ENCODE data around the gene PTPN23.

Gene PTPN23

DNA sequence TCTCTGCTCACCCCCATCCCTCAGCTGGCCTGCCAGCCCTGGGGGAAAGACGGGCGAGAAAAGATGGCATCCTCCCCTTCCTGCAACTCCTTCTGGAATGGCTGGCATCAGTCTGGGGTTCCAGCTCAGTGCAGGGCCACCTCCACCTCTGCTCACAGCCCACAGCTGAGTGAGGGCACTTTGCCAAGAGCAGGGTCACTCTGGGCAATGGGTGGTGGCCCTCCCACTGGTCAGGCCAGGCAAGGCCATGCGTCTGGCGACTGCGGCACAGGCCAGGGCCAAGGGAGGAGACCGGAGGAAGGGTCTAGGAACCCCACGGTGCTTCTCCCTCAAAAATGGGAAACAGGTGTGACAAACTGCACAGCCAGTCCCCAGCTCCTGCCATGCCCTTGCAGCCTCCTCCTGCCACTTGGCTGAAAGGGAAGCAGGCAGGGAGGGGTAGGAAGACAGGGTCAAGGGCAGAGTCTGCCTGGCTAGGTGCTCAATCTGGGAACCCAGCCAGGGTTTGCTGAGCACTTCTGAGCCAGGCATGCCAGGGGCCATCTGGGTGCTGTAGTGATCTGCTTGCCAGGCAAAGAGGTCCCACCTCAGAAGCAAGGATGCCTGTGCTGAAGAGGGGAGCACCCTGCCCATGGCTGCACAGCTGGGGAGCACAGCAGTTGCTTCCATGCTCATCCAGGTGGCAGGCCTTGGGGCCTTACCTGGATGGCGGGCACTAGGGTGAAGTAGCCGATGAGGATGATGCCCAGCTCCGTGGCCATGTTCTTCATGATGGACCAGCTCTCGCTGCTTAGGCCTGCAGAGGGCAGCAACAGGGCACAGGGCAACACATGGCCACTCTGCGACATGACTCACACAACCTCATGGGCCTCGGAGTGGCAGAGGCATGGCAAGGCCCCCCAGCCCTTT lies 41.2 kb downstream of the PTPN23 start:
- DNase-seq: peak in 1 of 2 experiments; percentile 23

DNA sequence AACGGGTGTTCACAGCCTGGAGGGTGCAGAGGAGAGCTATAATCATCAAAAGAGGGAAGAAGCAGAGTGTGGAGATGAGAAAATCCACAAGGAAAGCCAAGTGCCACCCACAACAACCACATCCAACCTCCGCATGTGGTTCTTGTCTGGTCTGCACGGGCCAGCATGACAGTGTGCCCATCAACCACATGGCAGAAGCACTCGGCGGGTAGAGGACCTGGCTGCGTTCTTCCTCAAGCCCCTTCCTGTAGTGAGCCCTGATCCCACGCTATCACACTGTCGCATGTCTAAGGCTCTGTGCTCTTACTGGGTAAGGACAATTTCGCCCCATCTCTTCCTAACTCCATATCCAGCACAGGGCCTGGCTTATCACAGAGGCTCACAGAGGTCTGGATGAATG lies 41.9 kb downstream of the PTPN23 start:
- DNase-seq: no peak

DNA sequence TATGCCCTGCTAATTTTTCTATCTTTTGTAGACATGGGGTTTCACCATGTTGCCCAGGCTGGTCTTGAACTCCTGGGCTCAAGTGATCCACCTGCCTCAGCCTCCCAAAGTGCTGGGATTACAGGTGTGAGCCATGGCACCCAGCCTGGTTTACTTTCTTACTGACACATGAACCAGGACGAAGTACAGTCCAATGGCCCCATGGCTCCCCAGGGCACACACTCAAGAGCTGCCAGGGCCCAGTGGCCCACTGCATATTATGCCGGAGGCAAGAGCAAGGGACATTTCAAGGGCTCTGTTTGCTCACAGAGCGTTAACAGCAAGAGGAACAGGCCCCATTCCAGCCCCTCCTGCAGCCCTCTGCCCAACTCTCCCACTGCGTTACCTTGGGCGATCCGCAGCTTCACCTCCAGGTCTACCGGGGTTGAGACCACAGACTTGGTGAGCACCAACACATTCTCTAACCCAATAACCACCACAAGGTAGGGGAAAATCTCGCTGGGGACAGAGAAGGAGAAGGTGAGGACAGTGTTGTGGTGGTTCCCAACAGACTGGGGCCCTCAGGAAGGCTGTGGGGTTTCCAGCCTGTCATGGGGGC lies 42.8 kb downstream of the PTPN23 start:
- no peak for DNase-seq

DNA sequence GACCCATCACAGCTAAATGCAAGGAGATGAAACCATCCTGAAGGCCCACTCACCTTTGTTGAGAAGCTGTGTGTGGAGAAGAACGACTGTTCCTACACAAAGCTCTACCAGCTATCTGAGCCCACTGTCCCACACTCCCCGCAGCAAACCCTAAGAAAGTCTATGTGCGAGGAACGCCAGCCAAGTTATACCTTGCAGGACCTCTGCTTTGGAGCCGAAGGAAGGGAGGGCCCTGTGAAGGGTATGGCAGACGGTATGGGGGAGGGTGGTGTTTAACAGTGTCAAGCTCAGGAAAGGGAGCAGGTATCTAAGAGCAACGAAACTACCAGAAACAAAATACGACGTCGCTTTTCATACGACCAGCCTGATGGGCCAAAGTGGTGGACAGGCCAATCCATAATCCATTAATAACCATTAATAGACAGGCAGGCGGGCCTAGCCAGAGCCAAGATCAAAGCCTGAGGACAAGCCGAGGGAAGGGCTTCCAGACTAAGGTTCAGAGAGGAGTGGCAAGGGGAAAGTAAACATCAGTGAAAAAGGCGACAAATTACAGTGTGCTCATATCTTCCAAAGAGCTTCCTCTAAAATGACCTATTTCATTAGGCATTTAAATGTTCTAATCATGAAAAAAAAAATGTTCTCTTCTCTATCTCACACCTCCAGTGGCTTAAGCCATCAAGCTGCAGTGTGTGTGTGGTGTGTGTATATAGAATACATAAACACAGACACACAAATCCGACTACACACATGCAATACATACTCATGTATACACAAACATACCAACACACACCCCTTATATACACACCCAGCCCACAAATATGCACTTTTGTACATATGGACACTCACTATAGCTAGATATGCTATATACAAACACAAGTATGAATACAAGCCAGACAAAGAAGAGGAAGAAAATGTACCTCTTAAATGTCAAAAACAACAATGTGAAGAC lies 43.9 kb downstream of the PTPN23 start:
- no peak for DNase-seq

DNA sequence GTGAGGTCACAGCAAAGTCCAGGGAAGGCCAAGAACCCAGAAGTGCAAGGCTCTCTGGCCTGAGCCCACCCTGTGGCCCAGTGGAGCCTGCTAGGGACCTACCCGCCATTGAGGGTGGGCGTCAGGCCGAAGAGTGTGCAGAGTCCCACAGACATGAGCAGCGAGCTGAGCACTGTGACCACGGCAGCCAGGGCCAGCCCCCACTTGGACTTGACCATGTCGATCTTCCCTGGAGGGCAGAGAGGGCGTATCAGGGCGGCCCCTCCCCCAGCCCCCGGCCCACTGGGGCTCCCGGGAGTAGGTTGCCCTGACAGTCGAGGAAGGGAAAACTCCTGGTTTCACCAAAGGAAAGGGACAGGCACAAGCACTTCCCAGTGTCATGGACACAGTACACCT lies 44.6 kb downstream of the PTPN23 start:
- no peak for DNase-seq

DNA sequence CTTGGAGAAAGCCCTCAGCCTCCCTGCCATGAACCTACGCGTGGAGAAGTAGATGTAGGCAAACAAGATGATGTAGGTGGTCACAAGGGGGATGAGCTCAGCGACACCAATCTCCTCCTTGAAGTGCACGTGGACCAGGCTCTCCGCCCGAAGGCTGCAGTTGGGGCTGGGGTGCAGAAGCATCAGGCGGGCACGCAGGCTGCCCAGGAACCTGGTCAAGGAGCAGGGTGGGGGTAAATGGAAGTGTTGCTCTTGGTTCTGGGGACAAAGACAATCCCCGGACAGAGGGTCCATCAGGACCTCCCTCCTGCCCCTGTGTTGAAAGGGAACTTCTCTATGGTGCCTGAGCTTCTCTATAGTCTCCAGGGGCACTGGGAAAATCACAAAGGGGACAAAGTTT lies 45.1 kb downstream of the PTPN23 start:
- no peak for DNase-seq

DNA sequence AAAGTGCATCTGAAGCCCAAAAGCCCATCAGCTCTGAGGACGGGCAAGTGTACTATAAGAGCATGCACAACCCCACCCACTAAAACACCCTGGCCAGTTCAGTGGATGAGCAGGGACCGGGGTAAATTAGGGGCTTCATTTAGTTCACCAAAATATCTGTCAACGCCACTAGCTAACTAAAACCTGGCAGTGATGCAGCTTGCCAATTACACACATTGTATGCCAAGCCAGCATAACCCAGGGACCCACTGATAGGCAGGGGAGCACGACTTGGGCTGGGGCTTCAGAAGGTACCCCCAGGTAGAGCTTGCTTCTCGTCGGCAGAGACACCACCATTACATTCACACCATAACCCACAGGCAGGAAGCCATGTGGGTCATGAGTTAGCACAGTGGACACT lies 47.0 kb downstream of the PTPN23 start:
- no peak for DNase-seq

DNA sequence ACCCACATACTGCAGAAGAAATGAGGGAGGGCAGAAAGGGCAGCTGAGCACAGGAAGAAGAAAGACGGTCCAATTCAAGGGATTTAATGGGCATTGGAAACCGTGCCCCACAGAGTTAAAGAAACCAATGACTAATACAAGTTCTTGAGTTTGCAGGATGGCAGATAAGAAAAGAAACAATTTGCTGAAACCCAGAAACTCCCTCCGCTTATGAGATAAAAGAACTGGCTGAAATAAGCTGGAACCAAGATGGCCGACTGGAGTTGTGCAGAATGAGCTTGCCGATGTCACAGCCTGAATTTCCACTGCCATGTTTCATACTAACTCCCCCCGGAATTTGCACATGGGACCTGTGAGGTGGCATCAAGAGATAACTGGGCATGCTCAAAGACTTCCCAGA lies 47.8 kb downstream of the PTPN23 start:
- no peak for DNase-seq

DNA sequence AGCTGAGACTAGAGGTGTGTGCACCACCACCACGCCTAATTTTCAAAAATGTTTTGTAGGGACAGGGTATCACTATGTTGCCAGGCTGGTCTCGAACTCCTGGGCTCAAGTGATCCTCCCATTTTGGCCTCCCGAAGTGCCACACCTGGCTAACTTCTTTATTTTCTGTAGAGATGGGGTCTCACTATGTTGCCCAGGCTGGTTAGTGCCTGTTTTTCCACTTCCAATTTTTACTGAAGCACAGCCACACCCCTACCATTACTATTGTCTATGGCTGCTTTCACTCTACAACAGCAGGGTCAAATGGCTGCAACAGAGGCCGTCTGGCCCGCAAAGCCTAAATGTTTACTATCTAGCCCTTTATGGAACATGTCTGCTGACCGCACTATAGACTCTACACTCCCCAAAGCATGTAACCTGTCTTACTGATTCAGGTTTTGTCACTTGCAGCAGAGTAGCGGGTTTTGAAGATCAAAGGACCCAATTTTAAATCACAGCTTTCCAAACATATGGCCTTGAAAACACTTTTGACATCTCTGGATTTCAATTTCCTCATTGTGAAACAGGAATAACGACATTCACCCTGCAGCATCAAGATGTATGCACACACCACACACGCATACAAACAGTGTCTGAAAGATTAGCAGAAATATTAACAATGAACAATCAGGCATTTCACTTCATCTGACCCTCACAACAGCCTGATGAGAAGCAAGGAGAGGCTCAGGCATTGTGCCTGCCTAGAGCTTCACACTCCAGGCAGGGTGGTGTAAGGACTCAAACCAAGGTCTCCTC lies 48.9 kb downstream of the PTPN23 start:
- no peak for DNase-seq

DNA sequence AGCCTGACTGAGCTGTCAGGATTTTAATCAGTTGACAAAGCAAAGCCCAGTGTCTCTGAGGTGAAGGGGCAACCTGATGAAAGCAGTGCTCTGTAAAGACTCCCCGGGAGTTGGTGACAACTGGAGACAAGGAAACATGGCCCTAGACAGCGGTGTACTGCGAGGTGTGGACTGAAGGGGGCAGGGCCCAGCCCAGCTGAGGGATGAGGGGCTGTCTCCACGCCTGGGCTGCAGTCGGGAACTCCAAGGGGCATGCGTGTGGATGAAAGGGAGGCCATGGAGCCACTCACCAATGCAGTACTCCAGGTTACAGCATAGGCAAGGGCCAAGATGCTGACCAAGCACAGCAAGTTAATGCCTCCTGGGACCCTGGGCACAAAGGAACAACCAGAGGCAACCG lies 49.8 kb downstream of the PTPN23 start:
- DNase-seq: no peak

DNA sequence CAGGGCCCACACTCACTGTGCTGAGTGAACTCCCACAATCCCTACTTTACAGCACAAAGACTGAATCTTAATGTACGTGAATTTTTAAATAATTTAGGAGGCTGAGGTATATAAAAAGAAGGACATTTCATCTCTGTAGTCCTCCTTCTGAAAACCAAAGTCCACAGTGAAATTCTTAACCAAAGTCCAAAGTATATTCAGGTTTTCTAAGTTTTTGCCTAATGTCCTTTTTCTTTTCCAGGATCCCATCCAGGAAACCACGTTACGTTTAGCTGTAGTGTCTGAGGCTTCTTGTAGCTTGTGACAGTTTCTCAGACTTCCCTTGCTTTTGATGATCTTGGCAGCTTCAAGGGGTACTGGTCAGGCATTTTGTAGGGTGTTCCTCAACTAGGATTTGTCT lies 50.4 kb downstream of the PTPN23 start:
- DNase-seq: no peak

DNA sequence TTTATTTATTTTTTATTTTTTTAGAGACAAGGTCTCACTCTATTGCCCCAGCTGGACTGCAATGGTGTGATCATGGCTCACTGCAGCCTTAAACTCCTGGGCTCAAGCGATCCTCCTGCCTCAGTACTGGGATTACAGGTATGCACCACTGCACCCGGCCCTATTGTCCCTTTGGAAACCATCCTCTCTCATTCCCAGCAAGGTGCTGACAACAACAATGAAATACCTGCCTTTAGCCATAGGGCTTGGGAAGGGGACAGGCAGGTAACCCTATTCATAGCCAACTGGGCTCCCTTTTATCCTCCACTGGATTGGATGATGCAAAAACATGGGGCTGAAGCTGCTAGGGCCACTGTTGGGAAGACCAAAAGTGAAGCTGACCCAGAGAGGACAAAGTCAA lies 51.9 kb downstream of the PTPN23 start:
- no peak for DNase-seq

DNA sequence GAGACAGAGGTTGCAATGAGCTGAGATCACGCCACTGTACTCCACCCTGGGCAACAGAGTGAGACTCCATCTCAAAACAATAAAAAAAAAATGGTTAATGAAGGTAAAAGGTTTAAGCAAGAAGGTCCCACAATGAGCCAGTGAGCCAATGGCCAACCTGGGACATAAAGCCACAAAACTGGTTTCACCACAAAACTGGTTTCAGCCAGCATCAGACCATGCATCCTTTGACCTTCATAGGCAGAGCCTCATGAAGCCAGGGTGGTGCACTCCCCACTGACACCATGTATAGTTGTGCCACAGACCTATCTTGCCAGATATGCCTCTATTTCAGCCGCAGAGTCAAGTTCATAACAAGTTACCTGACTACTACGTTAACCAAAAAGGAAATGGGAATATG lies 53.0 kb downstream of the PTPN23 start:
- no peak for DNase-seq

DNA sequence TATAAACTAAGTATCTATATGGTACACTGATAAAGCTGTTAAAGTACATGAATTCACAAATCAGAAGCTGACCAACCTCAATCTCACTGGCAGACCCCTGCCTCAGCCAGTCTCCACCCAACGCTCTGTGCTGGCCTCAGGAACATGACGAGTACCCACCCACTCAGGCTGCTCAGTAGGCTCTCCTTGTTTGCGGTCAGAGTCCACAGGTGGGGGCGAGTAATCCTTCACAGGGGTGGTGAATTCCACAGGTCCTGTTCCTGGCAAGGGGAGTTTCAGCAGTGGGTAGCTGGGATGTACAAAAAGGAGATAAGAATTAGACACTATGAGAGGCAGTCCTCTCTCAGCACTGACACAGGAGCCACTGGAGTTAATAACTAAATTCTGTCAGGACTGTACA lies 54.0 kb downstream of the PTPN23 start:
- no peak for DNase-seq

DNA sequence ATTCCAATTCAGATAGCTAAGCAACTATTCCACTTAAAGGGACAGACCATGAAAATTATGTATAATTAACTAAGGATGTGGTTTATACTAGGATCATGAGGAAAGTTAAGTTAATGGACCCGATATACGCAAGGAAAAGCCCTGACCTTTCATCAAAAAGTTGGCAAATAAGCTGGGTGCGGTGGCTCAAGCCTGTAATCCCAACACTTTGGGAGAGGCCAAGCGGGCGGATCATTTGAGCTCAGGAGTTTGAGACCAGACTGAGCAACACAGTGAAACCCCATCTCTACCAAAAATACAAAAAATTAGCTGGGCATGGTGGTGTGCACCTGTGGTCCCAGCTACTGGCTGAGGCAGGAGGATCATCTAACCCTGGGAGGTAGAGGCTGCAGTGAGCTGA lies 55.4 kb downstream of the PTPN23 start:
- DNase-seq: no peak

DNA sequence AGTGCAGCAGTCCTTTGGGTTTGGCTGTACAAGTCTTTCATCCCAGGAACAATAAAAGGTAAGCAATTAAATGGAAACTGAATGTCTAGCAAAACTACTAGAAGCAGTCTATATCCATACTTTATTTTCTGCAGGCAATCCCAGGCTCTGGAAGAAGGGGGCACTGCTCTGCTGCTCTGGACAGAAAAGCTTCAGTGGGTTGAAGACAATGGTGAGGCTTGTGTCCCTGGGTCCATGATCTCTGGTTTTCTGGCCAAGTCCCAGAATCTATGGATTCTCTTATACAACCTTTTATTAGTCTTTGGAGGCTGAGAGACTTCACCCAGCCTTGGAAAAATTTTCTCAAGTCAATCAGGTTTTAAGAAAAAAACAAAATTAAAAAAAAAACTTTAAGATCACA lies 59.3 kb downstream of the PTPN23 start:
- no peak for DNase-seq

DNA sequence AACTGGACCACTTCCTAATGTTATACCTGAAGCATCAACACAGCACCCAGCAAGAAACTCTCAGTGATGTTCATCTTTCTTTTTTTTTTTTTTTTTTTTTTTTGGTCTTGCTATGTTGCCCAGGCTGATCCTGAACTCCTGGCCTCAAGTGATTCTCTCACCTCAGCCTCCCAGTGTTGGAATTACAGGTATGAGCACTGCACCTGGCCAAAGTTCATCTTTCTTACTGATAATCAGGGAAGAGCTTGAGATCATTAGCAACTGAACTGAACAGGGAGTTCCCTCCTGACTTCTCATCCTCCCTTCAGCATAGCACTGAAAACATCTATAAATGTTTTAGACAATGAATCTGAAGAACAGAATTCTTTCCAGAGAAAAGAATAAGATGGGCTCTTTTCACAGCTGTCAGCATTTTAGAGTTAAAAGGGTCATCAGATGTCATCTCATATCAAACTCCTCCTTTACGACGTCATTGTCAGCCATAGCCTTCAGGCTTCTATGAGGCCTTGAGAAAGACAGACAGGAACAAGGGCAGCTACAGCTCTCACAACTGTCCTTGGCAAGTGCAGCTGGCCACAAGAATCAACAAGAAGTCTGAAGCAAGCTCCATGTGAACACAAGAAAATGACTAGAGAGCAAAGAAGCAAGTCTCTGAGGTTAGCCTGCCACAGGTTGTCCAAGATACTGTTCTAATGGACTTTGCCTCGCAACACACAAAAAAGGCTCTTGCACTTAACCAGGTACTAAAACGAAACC lies 61.2 kb downstream of the PTPN23 start:
- no peak for DNase-seq

DNA sequence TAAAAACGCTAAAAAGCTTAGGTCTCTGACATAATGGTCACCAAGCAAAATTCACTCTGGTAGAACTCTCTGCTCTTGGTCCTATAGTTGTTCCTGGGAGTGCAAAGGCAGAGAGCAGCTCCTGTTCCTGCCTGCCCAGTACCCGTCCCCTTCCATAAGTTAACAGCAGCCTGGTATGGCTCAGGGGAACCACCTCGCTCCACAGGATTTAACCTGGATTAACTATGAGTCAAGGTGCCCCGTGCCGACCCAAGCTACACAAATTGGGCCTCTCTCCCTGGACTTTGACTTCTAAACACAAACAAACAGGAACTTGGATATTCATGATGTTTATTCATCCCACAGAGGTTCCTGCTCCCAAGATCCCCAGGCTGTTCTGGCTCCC lies 62.8 kb downstream of the PTPN23 start:
- no peak for DNase-seq

DNA sequence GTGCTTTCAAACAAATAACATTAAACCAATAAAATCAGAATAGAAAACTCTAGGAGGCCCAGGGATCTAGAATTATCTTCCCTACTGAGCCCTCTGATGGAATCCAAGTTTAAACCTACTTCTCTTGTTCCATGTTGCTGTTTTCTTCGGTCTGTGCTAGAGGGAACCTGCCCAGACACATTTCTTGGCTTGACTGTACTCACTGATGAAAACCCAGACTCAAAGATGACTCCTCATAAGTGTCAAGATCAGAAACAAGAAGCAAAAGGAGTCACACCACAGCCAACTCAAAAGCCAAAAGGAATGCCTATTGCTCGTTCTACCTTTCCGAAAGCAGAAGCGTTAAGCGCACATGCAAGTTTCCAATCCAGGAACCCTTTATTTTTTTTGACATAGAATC lies 63.3 kb downstream of the PTPN23 start:
- DNase-seq: no peak

DNA sequence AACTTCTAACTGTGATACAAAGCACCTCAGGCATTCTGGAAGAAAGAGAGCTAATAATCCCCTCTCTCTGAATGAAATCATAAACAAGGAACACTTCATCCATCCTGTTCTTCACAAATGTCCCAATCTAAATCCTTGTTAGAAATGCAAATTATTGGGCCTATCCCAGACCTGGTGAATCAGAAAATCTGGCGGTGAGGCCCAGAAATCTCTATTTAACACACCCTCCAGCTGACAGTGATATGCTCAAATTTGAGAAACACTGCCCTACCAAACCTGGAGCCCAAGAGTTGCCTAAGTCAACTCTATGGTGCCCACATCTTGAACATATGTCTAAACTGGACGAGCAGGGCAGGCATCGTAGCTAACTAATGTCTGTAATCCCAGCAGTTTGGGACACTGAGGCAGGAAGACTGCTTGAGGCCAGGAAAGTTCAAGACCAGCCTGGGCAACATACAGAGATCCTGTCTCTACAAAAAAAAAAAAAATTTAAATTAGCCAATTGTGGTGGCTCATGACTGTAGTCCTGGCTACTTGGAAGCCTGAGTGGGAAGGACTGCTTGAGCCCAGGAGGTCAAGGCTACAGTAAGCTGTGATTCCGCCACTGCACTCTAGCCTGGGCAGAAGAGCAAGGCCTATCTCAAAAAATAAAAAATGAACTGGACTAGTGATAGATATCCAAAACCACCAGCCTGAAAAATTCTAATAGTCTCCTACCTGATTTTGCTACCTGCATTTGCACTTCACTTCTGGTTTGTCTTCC lies 71.8 kb downstream of the PTPN23 start:
- DNase-seq: no peak

DNA sequence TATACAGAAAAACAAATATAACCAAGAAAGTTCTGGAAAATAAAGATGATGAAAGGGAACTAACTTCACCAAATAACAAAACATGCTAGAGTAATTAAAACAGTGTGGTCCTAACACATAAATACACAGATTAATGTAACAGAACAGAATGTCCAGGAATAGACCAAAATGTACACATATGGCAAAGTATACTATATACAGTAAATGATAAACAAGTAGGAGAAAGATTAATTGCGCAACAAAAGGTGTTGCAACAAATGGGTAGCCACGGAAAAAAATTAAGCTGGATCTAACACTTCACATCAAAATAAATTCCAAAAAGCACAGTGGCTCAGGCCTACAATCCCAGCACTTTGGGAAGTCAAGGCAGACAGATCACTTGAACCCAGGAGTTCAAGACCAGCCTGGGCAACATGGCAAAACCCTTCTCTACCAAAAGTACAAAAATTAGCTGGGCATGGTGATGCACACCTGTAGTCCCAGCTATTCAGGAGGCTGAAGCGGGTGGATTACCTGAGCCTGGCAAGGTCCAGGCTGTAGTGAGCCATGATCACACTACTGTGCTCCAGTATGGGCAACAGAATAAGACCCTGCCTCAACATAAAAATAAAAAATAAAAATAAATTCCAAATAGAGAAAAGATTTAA lies 75.1 kb downstream of the PTPN23 start:
- no peak for DNase-seq
